Stimulated activated CD4-positive, alpha-beta T cell treated with anti-CD3 and anti-CD28 coated beads, Interleukin-4, amount 100 ng/mL, for 48 hours (primary cell): ENCODE data around the gene LRRFIP2.

Experiments
- DNase-seq, 2 donors: peaks; one replicate each; pipeline ENCODE4 v3.0.0-alpha.2; 2020; ENCODE audit warnings: low read depth in 2 of 2

The LRRFIP2 gene

GRCh38 chr3:37115446-37115845 is 58.9 kb downstream of the LRRFIP2 start:
- DNase-seq, result no peak

GRCh38 chr3:37114251-37115145 is 59.9 kb downstream of the LRRFIP2 start:
- DNase-seq, result no peak

- no peak for DNase-seq
These were observed 61.4 kb downstream of the LRRFIP2 start for GRCh38 chr3:37112987-37113386.

GRCh38 chr3:37111199-37111598 is 63.2 kb downstream of the LRRFIP2 start:
- no peak for DNase-seq

GRCh38 chr3:37107846-37108245 is 66.5 kb downstream of the LRRFIP2 start:
- DNase-seq, result no peak

- no peak for DNase-seq
These were observed 71.1 kb downstream of the LRRFIP2 start for GRCh38 chr3:37103103-37103808.

- DNase-seq, result no peak
These were observed 74.0 kb downstream of the LRRFIP2 start for GRCh38 chr3:37100411-37100810.

- no peak for DNase-seq
These were observed 74.9 kb downstream of the LRRFIP2 start for GRCh38 chr3:37099469-37099868.

GRCh38 chr3:37098884-37099283 is 75.5 kb downstream of the LRRFIP2 start:
- no peak for DNase-seq

GRCh38 chr3:37097776-37098175 is 76.6 kb downstream of the LRRFIP2 start:
- DNase-seq, result no peak

GRCh38 chr3:37096975-37097374 is 77.4 kb downstream of the LRRFIP2 start:
- DNase-seq, result no peak

- DNase-seq, result no peak
These were observed 78.1 kb downstream of the LRRFIP2 start for GRCh38 chr3:37096288-37096687.

GRCh38 chr3:37094636-37095035 is 79.7 kb downstream of the LRRFIP2 start:
- DNase-seq, result no peak

- DNase-seq, result no peak
These were observed 80.9 kb downstream of the LRRFIP2 start for GRCh38 chr3:37093481-37093880.

GRCh38 chr3:37092484-37092883 is 81.9 kb downstream of the LRRFIP2 start:
- DNase-seq, result no peak

- DNase-seq, result no peak
These were observed 86.5 kb downstream of the LRRFIP2 start for GRCh38 chr3:37087870-37088269.

GRCh38 chr3:37086918-37087317 is 87.5 kb downstream of the LRRFIP2 start:
- DNase-seq, result no peak

GRCh38 chr3:37082317-37082716 is 92.1 kb downstream of the LRRFIP2 start:
- no peak for DNase-seq

GRCh38 chr3:37075955-37076354 is 98.4 kb downstream of the LRRFIP2 start:
- DNase-seq, result no peak

- no peak for DNase-seq
These were observed 100.2 kb downstream of the LRRFIP2 start for GRCh38 chr3:37074178-37074577.

- DNase-seq, result no peak
These were observed 101.5 kb downstream of the LRRFIP2 start for GRCh38 chr3:37072892-37073291.

- no peak for DNase-seq
These were observed 102.5 kb downstream of the LRRFIP2 start for GRCh38 chr3:37071921-37072320.

- no peak for DNase-seq
These were observed 106.4 kb downstream of the LRRFIP2 start for GRCh38 chr3:37068031-37068430.
